Measurements from ENCODE around the gene ARFIP1.
"Not testable (repeated sequence)": the region's sequence is repeated elsewhere in the genome, so short reads cannot be mapped to it uniquely, and the experiment has no call there.

The ARFIP1 gene

DNA sequence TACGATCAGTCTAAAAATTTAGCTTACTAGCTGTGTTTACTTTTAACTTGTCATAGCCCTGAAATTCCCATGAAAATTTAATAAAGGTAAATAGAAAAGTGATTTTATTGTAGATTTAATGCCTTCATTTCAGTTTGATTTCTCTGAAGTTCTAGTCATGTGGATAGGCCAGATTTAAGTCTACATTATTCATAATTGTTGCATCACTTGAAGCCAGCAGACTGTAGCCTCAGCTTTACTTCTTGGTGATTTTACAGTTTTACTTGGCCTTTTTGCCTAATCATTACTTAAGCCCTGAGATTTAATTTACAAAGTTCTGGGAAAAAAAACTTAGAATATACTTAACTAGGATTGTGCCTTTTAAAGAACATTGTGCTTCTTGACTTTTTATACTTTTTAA lies 82.9 kb downstream of the ARFIP1 start:
- in situ Hi-C loops (cut with MboI; ENCODE audit: low pct_unique_long_range_greater_than_20kb, low sequenced_read_pairs, unreplicated experiment) = no loop called here
- TF ChIP-seq, protein P1, sequence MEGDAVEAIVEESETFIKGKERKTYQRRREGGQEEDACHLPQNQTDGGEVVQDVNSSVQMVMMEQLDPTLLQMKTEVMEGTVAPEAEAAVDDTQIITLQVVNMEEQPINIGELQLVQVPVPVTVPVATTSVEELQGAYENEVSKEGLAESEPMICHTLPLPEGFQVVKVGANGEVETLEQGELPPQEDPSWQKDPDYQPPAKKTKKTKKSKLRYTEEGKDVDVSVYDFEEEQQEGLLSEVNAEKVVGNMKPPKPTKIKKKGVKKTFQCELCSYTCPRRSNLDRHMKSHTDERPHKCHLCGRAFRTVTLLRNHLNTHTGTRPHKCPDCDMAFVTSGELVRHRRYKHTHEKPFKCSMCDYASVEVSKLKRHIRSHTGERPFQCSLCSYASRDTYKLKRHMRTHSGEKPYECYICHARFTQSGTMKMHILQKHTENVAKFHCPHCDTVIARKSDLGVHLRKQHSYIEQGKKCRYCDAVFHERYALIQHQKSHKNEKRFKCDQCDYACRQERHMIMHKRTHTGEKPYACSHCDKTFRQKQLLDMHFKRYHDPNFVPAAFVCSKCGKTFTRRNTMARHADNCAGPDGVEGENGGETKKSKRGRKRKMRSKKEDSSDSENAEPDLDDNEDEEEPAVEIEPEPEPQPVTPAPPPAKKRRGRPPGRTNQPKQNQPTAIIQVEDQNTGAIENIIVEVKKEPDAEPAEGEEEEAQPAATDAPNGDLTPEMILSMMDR (IDR thresholded peaks at IDR 0.05; ENCODE audit: extremely low read depth, insufficient read depth, missing control alignments) = no peak
- no peak for DNase-seq (ENCODE audit: low spot score)

DNA sequence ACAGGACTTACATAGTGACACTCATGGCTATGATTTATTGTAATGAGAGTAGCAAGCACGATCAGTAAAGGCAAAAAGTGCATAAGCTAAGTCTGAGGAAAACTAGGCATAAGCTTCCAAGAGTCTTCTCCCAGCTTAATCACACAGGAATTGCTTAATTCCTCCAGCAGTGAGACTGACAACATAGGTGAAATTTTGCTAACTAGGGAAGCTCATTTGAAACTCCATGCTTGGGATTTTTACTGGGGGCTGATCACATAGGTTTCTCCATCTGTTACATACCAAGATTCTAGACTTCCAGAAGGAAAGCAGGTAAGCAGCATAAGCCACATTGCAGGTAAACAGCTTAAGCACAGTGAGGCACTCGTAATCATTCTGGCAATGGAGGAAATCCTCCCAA lies 84.6 kb downstream of the ARFIP1 start:
- DNase-seq (ENCODE audit: low spot score) = no peak
- in situ Hi-C loops (cut with MboI; ENCODE audit: low pct_unique_long_range_greater_than_20kb, low sequenced_read_pairs, unreplicated experiment) = no loop called here
- TF ChIP-seq, protein P1 (IDR thresholded peaks at IDR 0.05; ENCODE audit: extremely low read depth, insufficient read depth, missing control alignments) = no peak

DNA sequence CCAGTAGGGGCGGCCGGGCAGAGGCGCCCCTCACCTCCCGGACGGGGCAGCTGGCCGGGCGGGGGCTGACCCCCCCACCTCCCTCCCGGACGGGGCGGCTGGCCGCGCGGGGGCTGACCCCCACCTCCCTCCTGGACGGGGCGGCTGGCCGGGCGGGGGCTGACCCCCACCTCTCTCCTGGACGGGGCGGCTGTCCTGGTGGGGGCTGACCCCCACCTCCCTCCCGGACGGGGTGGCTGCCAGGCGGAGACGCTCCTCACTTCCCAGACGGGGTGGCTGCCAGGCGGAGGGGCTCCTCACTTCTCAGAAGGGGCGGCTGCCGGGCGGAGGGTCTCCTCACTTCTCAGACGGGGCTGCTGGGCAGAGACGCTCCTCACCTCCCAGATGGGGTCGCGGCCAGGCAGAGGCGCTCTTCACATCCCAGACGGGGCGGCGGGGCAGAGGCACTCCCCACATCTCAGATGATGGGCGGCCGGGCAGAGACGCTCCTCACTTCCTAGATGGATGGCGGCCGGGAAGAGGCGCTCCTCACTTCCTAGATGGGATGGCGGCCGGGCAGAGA lies 86.8 kb downstream of the ARFIP1 start:
- DNase-seq (ENCODE audit: low spot score); in situ Hi-C loops (cut with MboI; ENCODE audit: low pct_unique_long_range_greater_than_20kb, low sequenced_read_pairs, unreplicated experiment): not testable (repeated sequence)

DNA sequence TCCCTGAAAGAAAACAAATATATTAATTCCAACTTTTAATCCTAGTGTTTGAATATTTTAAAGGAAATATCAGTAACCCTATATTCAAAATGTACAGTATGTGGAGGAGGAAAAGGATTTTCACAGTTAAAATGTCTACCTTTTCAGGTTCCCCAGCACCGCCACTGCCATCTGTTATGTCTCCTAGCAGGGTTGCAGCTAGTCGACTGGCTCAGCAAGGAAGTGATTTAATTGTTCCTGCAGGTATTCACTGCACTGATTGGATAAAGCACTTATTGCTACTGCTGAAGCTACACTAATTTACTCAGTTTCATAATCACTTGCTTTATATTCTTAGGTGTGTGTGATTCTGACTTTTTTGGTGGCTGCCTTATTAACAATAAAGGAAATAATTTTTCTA lies 90.9 kb downstream of the ARFIP1 start:
- in situ Hi-C loops (cut with MboI; ENCODE audit: low pct_unique_long_range_greater_than_20kb, low sequenced_read_pairs, unreplicated experiment) = no loop called here
- DNase-seq (ENCODE audit: low spot score) = no peak
- TF ChIP-seq, protein P1 (IDR thresholded peaks at IDR 0.05; ENCODE audit: extremely low read depth, insufficient read depth, missing control alignments) = no peak

DNA sequence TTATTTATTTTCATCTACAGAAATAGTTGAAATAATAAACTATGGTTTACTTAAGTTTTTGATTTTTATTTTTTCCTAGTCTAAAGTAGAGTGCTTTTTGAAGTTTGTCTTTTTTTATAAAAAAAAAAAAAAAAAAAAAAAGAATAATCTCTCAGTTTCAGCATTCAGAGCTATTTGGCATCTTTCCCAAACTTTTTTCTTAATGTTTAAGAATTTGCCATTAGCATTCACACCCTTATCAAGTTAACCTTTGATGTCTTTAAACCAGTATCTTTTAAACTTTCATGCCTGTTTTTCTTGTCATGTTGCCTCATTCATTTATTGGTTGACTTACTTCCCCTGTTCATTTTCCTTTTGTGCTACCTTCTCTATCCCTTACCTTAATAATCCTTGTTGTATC lies 95.5 kb downstream of the ARFIP1 start:
- no peak for DNase-seq (ENCODE audit: low spot score)
- in situ Hi-C loops (cut with MboI; ENCODE audit: low pct_unique_long_range_greater_than_20kb, low sequenced_read_pairs, unreplicated experiment) = no loop called here
- TF ChIP-seq, protein P1 (IDR thresholded peaks at IDR 0.05; ENCODE audit: extremely low read depth, insufficient read depth, missing control alignments) = no peak

DNA sequence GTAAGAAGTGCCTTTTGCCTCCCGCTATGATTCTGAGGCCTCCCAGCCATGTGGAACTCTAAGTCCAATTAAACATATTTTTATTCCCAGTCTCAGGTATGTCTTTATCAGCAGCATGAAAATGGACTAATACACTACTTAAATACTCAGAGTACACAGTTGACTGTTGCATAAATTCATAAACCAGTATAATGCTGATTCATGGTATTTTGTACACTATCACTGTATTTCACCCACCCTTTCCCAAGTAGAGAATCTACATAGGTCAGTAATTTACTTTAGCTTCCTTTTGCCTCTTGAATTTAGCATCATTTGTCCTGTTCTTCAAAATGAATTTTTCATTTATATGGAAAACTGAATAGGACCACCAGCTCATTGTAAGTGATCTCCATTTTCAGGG lies 98.1 kb downstream of the ARFIP1 start:
- DNase-seq (ENCODE audit: low spot score) = no peak
- TF ChIP-seq, protein P1 (IDR thresholded peaks at IDR 0.05; ENCODE audit: extremely low read depth, insufficient read depth, missing control alignments) = no peak
- in situ Hi-C loops (cut with MboI; ENCODE audit: low pct_unique_long_range_greater_than_20kb, low sequenced_read_pairs, unreplicated experiment) = no loop called here

DNA sequence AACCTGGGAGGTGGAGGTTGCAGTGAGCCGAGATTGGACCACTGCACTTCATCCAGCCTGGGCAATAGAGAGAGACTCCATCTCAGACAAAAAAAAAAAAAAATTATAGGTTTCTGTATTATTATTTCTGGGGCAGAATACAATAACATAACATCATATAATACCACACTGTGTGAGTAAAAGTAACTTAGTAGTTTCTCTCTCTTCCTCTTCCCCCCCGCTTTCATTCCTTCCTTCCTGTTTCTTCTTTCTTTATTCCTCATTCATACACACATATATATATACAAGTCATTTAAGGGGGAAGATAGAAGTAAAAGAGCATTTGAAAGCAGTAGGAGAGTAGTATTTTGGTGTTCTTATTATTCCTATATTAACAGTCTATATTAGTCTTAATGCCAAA lies 100.5 kb downstream of the ARFIP1 start:
- TF ChIP-seq, protein P1 (IDR thresholded peaks at IDR 0.05; ENCODE audit: extremely low read depth, insufficient read depth, missing control alignments) = no peak
- DNase-seq (ENCODE audit: low spot score) = no peak
- in situ Hi-C loops (cut with MboI; ENCODE audit: low pct_unique_long_range_greater_than_20kb, low sequenced_read_pairs, unreplicated experiment) = no loop called here

Measured in GM13977 (cell line).